ENCODE results near the gene NR2F1-AS1. TPM values are rescaled to one million over a fixed set of nuclear protein-coding genes. Genes with fewer than 3 reads are reported as not detected.

NR2F1-AS1 gene
- total RNA-seq, 2 donors from 2014 or later, result 0.69 to 2.4 TPM

DNA sequence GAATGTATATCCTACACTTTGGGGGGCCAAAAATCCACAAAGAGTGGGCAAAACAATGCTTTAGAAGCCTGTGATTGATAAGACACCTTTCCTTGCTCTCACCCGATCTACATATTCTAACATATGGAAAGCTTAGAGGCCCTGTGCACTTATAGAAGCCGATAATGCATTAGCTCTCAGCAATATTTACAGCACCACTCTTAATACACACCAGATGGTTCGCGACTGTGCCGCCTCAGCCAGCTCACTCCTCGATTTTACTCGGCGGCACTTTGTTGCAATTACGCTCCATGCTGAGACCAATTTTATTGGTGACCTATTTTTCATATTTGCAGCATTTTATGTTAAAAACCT is 20.8 kb upstream of the NR2F1-AS1 start:
- no peaks in the 10 kb centered on the region for H3K4me1 ChIP-seq
- intact Hi-C loops (cut with DNase I), result loop anchor here (10.0 kb wide), 1 partner anchor 203 kb away; no protein-coding TSS in a partner anchor
- no peak overlapping the region for H3K4me3 ChIP-seq
- no peak overlapping the region for H3K27ac ChIP-seq
- no peaks in the 10 kb centered on the region for H3K9me3 ChIP-seq
- no peaks in the 10 kb centered on the region for H3K36me3 ChIP-seq
- H3K27me3 ChIP-seq, result peaks cover 95% of the 10 kb centered on the region
- no peak overlapping the region for H3K9ac ChIP-seq (ENCODE audit: low read depth in 2 of 2, low read length in 2 of 2)
- no peak for TF ChIP-seq CTCF (IDR thresholded peaks at IDR 0.05)
- DNase-seq, result no peak

DNA sequence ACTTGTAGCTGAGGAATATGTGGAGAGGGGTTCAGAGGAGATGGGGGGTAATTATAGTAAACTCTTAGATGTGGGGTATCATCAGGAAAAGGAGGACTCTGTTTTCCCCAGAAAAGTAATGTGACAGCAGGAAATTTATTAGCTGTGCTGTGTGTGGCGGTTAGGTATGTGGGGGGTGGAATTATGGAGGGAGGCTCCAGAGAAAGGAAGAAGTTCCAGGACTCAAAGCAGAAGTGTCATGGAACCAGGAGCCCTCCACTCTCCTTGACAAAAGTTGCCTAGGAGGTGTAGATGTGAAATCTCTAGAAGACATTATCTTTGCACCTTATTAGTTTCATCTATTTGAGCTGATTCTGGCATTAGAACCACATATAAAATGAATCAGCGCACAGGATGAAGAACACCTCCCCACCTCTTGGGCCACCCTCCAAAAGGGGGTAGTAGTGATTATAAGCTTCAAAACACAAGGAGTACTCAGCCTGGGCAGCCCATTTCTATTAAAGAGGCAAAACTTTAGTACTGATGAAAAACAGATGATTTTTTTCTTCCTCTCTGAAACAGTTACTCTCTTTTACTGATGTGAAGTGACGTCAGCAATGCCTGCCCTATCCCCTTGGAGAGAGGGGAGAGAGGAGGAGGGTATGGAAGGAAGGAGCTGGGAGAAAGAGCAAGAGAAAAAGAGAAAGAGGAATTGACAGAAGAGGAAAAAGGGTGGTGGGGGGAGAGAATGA is 20.2 kb upstream of the NR2F1-AS1 start:
- intact Hi-C loops (cut with DNase I), result loop anchor here (10.0 kb wide), 1 partner anchor 204 kb away; no protein-coding TSS in a partner anchor
- H3K9ac ChIP-seq (ENCODE audit: low read depth in 2 of 2, low read length in 2 of 2), result no peak overlapping the region
- no peaks in the 10 kb centered on the region for H3K9me3 ChIP-seq
- no peaks in the 10 kb centered on the region for H3K36me3 ChIP-seq
- H3K27me3 ChIP-seq, result peaks cover 96% of the 10 kb centered on the region
- no peaks in the 10 kb centered on the region for H3K4me1 ChIP-seq
- H3K4me3 ChIP-seq, result no peak overlapping the region
- DNase-seq, result no peak
- no peak overlapping the region for H3K27ac ChIP-seq
- no peak for TF ChIP-seq CTCF (IDR thresholded peaks at IDR 0.05)

DNA sequence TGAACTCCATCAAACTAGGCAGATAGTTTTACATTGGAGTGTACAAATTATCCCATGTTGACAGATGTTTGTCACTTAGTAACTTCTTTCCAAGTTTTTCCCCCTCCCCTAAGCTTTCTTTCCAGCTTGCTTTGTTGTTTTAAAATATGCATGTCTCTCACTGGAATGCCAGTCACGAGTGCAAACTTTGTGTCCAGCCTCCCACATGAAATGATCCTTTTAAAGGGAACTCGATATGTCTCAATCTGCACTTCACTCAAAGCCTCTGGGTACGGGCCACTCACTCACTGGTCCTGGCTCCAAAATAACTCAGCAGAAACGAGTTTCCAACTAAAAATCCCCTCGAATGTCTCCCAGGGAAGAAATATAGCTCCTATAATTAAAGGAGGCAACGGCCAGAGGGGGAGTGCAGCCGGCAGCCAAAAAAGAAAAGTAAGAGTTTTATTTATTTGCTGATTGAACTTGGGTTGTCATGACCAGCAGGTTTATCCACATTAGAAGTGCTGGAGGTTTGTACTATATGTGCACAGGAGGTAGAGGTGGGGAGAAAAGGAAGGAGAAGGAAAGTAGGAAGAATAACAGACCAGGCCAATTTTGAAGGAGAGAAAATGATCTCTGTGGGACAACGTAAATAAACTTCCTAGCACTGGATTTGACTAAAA is 19.5 kb upstream of the NR2F1-AS1 start:
- no peak for DNase-seq
- intact Hi-C loops (cut with DNase I), result loop anchor here (10.0 kb wide), 1 partner anchor 204 kb away; no protein-coding TSS in a partner anchor
- Histone ChIP-seq H3K27ac (no peak overlapping the region), H3K4me3 (no peak overlapping the region), H3K27me3 (peaks cover 95% of the 10 kb centered on the region), H3K4me1 (no peaks in the 10 kb centered on the region), H3K9ac (ENCODE audit: low read depth in 2 of 2, low read length in 2 of 2) (no peak overlapping the region), H3K36me3 (no peaks in the 10 kb centered on the region), H3K9me3 (no peaks in the 10 kb centered on the region)
- no peak for TF ChIP-seq CTCF (IDR thresholded peaks at IDR 0.05)

DNA sequence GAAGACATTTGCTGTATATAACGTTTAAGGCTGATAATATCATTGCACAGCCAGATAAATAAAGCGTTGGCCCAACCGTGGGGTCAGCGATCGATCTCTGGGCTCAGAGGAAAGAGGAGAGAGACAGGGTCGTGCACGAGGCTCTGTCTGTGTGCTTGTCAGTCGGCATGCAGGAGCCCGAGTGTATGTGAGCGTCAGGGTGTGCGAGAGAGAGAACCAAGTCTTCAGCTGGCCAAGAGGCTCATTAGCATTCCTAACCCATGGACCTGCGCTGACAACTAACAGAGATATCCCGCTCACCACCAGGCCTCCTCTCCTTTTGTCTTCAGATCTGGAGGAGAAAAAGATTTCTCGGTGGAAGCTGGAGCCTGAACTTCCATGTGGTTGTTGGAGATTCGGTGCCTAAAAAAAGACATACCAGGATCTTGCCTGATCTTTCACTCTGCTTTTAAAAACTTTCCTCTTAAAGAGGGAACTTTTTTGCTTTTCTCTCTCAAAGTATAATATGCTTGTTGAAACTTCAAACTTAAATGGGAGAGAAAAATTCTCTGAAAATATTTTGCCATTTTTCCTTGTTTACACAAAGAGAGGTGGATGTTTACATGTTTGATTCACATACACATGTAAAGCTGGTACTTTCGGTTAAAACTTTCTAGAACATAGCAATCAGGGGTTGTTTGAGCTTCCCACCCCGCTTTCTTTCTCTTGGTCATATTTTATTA is 18.5 kb upstream of the NR2F1-AS1 start:
- no peak overlapping the region for H3K27ac ChIP-seq
- TF ChIP-seq CTCF (IDR thresholded peaks at IDR 0.05), result no peak
- no peaks in the 10 kb centered on the region for H3K9me3 ChIP-seq
- intact Hi-C loops (cut with DNase I), result loop anchor here (10.0 kb wide), 1 partner anchor 205 kb away; no protein-coding TSS in a partner anchor
- no peak for DNase-seq
- H3K4me3 ChIP-seq, result no peak overlapping the region
- H3K4me1 ChIP-seq, result no peaks in the 10 kb centered on the region
- no peak overlapping the region for H3K9ac ChIP-seq (ENCODE audit: low read depth in 2 of 2, low read length in 2 of 2)
- no peaks in the 10 kb centered on the region for H3K36me3 ChIP-seq
- H3K27me3 ChIP-seq, result peaks cover 96% of the 10 kb centered on the region

DNA sequence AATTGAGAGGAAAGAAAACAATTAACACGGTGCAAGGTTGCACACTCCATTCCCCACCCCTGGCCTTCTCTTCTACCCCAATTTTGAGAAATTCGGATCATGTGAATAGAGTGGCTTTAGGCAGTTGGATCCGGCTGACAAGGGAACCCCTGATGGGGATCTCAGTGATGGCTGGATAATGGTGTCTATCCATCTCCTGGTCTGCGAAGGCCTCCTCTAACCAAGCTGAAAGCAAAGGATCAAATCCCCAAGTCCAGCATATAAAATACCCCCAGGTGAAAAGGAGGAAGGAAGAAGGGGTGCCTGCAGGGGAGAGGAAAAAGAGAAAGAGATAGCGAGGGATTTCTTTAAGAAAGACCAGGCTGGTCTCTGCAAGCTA is 18.0 kb upstream of the NR2F1-AS1 start:
- intact Hi-C loops (cut with DNase I), result no loop called here
- TF ChIP-seq CTCF (IDR thresholded peaks at IDR 0.05), result no peak
- DNase-seq, result no peak
- no peaks in the 10 kb centered on the region for H3K4me1 ChIP-seq
- H3K27ac ChIP-seq, result no peak overlapping the region
- no peak overlapping the region for H3K4me3 ChIP-seq
- no peaks in the 10 kb centered on the region for H3K9me3 ChIP-seq
- no peaks in the 10 kb centered on the region for H3K36me3 ChIP-seq
- peaks cover 95% of the 10 kb centered on the region for H3K27me3 ChIP-seq
- no peak overlapping the region for H3K9ac ChIP-seq (ENCODE audit: low read depth in 2 of 2, low read length in 2 of 2)

All from colonic mucosa (tissue), 4 donors.